PFSK-1 (cell line): ENCODE data around the gene LDLRAD2.

Experiments used
- FOXP2 ChIP-seq: optimal IDR thresholded peaks from 2 replicates; pipeline ENCODE3; 2011; ENCODE audit warnings: borderline replicate concordance, control low read depth, inconsistent platforms; ENCODE audit not compliant: insufficient read depth; ENCODE audit errors: extremely low read length, extremely low read depth
- POLR2AphosphoS5 ChIP-seq: IDR thresholded peaks from 2 replicates; pipeline ENCODE4 v1.6.1; 2012; ENCODE audit warnings: low read depth, mild to moderate bottlenecking, control low read depth, low read length, moderate library complexity
- REST ChIP-seq, 2 experiments: IDR thresholded peaks; 2 replicates each; pipeline versions ENCODE4 v1.6.1 to v1.8.0; 2011 to 2012; ENCODE audit warnings: low read depth in 2 of 2, low read length in 2 of 2, control low read depth in 1 of 2, inconsistent platforms in 1 of 2, mild to moderate bottlenecking in 1 of 2, moderate library complexity in 1 of 2; ENCODE audit not compliant: insufficient read depth in 1 of 2
- SIN3A ChIP-seq: IDR thresholded peaks from 2 replicates; pipeline ENCODE4 v1.6.1; 2012; ENCODE audit warnings: mild to moderate bottlenecking, low read length, moderate library complexity, borderline replicate concordance; ENCODE audit not compliant: insufficient read depth
- TAF1 ChIP-seq: IDR thresholded peaks from 2 replicates; pipeline ENCODE4 v1.6.1; 2012; ENCODE audit warnings: low read length, control low read depth, borderline replicate concordance; ENCODE audit not compliant: insufficient read depth

- TF ChIP-seq POLR2AphosphoS5, result no peak
- no peak for TF ChIP-seq REST (IDR thresholded peaks at IDR 0.05; ENCODE audit: insufficient read depth in 1 of 2, low read depth in 2 of 2, low read length in 2 of 2)
- no peak for TF ChIP-seq SIN3A
- TF ChIP-seq TAF1, result no peak
- TF ChIP-seq FOXP2, result no peak
Observed at GRCh38 chr1:21855257-21856096, 43.4 kb downstream of the LDLRAD2 start.
